MCF 10A (cell line): ENCODE measurements around the gene CCNK. TPM values are rescaled to one million over a fixed set of nuclear protein-coding genes. Genes with fewer than 3 reads are reported as not detected.

Source experiments
- BruUV-seq: library from RNA; stranded (reverse); fragments of 400-500 nt; replicated peaks from 2 replicates; lab custom pipeline; 2021; lab: Mats Ljungman, UMichigan
- CTCF ChIA-PET: fragments of 300-600 bp; sonication (Branson Sonifier 250); formaldehyde crosslinking; extraction: SDS; loops from one replicate; lab custom pipeline; 2021; ENCODE audit warnings: antibody characterized with exemption, inconsistent platforms; lab: Yijun Ruan, JAX
- POLR2A ChIA-PET: fragments of 300-600, 350-650 bp; sonication (Branson Sonifier 250); formaldehyde crosslinking; extraction: SDS; loops from one replicate; lab custom pipeline; 2020; ENCODE audit warnings: antibody characterized with exemption, inconsistent platforms; lab: Yijun Ruan, JAX
- DNase-seq: peaks from one replicate; pipeline ENCODE4 v3.0.0-alpha.2; 2018; ENCODE audit not compliant: unreplicated experiment
- H3K27ac Mint-ChIP-seq: one replicate; pipeline ENCODE4 v1.8.0; 2022; ENCODE audit warnings: mild to moderate bottlenecking, low read depth, mixed read lengths; ENCODE audit not compliant: unreplicated experiment
- H3K27me3 Mint-ChIP-seq: one replicate; pipeline ENCODE4 v1.8.0; 2022; ENCODE audit warnings: mixed read lengths; ENCODE audit not compliant: insufficient read depth, unreplicated experiment
- H3K36me3 Mint-ChIP-seq: one replicate; pipeline ENCODE4 v1.8.0; 2022; ENCODE audit warnings: mild to moderate bottlenecking, moderate library complexity, mixed read lengths; ENCODE audit not compliant: insufficient read depth, unreplicated experiment
- H3K4me1 Mint-ChIP-seq: one replicate; pipeline ENCODE4 v1.8.0; 2022; ENCODE audit warnings: mixed read lengths; ENCODE audit not compliant: insufficient read depth, unreplicated experiment
- H3K4me3 Mint-ChIP-seq: one replicate; pipeline ENCODE4 v1.8.0; 2022; ENCODE audit warnings: mild to moderate bottlenecking, moderate library complexity, mixed read lengths; ENCODE audit not compliant: unreplicated experiment
- H3K9me3 Mint-ChIP-seq: one replicate; pipeline ENCODE4 v1.8.0; 2022; ENCODE audit warnings: mixed read lengths; ENCODE audit not compliant: unreplicated experiment
- CTCF ChIP-seq: fragments of 200-600 bp; IDR thresholded peaks from one replicate; pipeline ENCODE4 v1.8.0; 2022; ENCODE audit warnings: antibody characterized with exemption, mild to moderate bottlenecking; ENCODE audit not compliant: unreplicated experiment
- intact Hi-C: fragments of 100-400 bp; cut with micrococcal nuclease; formaldehyde crosslinking; loops from 2 replicates; pipeline ENCODE4 v1.14.1; 2022
- total RNA-seq: library from RNA; stranded (reverse); gene quantifications from 2 replicates; pipeline ENCODE4 v1.2.3, GENCODE V29; 2022

The CCNK gene
- total RNA-seq, 1 experiment from 2014 or later, result 70.4 TPM

DNA sequence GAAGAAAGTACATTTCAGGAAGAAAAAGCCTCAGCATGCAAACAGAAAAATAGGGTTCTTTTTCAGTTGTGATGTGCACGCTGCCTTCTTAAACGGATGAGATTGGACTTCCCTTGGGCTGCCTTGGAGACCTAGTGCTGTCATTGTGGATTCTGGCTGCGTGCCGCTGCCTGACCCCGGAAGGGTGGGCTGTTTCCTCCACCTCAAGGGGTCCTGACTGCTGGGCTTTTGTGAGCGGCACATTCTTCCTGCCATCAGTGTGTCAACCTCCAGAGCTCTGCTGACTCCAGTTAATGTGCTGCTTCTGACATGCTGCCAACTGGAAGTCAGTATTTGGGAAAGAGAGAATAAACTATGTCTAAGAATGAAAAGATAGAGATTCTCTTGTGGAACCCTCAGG lies 25.1 kb downstream of the CCNK start:
- BruUV-seq, result no TSS peak
- Mint-ChIP-seq H3K4me1 (no peaks in the 10 kb centered on the region), H3K27me3 (no peaks in the 10 kb centered on the region), H3K9me3 (no peaks in the 10 kb centered on the region), H3K27ac (no peak overlapping the region), H3K36me3 (peaks cover 75% of the 10 kb centered on the region), H3K4me3 (no peak overlapping the region)
- no peak for DNase-seq
- CTCF ChIA-PET, result no interaction called here
- POLR2A ChIA-PET, result no interaction called here
- intact Hi-C loops, result no loop called here
- TF ChIP-seq CTCF, result no peak

DNA sequence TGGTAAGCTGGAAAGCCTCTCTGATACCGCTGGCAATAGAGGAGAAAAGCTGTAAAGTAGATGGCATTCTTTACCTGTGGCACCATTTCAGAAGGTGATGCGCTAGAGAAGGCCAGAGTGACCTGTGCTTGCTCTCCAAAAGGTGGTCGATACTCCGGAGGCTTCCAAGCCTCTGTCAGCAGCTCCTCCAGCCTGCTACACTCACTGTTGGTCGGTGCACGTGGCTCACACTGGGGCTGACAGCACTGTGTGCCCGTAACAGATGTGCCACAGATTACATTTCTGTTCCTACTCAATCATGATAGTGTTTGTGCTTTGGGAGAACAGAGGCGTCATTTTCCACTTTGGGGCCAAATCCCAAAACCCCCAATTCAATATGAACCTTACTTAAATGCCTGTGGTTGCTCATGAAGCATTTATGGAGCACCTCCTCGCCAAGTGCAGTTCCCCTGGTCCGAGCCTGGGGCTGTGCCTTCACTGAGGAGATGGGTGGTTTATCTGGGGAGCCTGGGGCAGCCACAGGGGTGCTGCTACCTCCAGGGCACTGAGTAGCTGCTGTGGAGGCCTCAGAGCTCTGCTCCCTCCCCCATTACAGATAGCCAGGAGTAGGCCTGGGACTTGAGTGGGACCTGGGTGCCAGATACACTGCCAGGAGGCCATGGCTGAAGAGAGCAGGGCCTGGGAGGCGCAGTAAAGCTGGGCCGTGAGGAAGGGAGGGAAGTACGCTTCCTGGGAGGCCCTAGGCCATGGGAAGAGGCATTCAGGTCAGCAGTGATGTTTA lies 26.8 kb downstream of the CCNK start:
- intact Hi-C loops, result no loop called here
- DNase-seq, result no peak
- ChIA-PET POLR2A (no interaction called here), CTCF (interaction anchor here (0.6 kb wide), 1 partner anchor 11 kb away, joined by 4 read pairs; no protein-coding TSS in a partner anchor)
- H3K27me3 Mint-ChIP-seq, result no peaks in the 10 kb centered on the region
- H3K36me3 Mint-ChIP-seq, result peaks cover 66% of the 10 kb centered on the region
- H3K4me3 Mint-ChIP-seq, result no peak overlapping the region
- BruUV-seq, result no TSS peak
- TF ChIP-seq CTCF, result no peak
- H3K4me1 Mint-ChIP-seq, result no peaks in the 10 kb centered on the region
- no peak overlapping the region for H3K27ac Mint-ChIP-seq
- H3K9me3 Mint-ChIP-seq, result no peaks in the 10 kb centered on the region

- no peak overlapping the region for H3K27ac Mint-ChIP-seq
- no peak for DNase-seq
- ChIA-PET CTCF (no interaction called here), POLR2A (no interaction called here)
- no peak for TF ChIP-seq CTCF
- no peaks in the 10 kb centered on the region for H3K27me3 Mint-ChIP-seq
- H3K4me1 Mint-ChIP-seq, result no peaks in the 10 kb centered on the region
- intact Hi-C loops, result no loop called here
- peaks cover 63% of the 10 kb centered on the region for H3K36me3 Mint-ChIP-seq
- H3K9me3 Mint-ChIP-seq, result no peaks in the 10 kb centered on the region
- H3K4me3 Mint-ChIP-seq, result no peak overlapping the region
- BruUV-seq, result no TSS peak
Observed at GRCh38 chr14:99508896-99509629, 27.9 kb downstream of the CCNK start.

GRCh38 chr14:99509871-99510555 lies 28.8 kb downstream of the CCNK start:
- DNase-seq, result no peak
- no peaks in the 10 kb centered on the region for H3K9me3 Mint-ChIP-seq
- ChIA-PET CTCF (no interaction called here), POLR2A (no interaction called here)
- no peak overlapping the region for H3K4me3 Mint-ChIP-seq
- no peak for TF ChIP-seq CTCF
- intact Hi-C loops, result no loop called here
- H3K4me1 Mint-ChIP-seq, result no peaks in the 10 kb centered on the region
- BruUV-seq, result no TSS peak
- peaks cover 53% of the 10 kb centered on the region for H3K36me3 Mint-ChIP-seq
- no peaks in the 10 kb centered on the region for H3K27me3 Mint-ChIP-seq
- H3K27ac Mint-ChIP-seq, result no peak overlapping the region
